ENCODE results near the gene TRMT61B. TPM values are rescaled to one million over a fixed set of nuclear protein-coding genes. Genes with fewer than 3 reads are reported as not detected.

The TRMT61B gene
- total RNA-seq (10 to 100 TPM; 16.2 to 17.7 TPM), total RNA-seq (17.8 to 18.7 reads per million in 2 donors)

DNA sequence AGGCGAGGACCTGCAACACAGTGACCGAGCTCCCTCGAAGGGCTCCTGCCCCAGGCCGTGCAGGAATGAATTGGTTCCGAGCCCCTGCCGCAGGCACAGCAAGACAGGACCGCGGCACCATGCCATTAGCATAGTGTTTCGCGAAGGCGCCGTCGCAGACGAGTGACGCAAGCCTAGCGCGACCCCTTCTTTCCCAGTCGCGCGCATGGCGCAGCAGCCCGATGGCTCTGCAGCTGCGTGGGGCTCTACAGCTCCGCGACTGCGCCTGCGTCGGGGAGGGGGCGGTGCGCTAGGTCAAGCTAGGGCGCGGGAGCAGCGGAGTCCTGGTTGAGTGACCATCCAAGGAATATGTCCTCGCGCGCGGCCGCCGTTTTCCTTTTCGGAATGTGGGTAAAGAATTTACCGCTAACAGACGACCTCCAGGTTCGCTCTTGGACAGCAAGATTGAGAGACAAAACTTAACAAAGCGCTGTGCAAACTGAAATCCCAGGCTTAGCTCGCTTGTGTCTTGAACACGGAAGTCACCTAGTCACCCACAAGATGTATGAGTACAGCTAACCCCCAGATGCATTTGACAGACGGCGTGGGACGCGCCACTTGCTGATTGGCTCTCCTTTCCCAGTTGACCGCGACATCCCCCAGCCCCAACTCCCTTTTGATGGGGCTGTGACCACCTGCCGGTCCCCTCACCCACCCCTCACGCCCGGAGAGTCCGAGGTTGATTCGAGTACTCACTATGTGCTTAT lies at the start of gene TRMT61B:
Gene TRMT61B, minus strand, starts transcription at position 164 of the 746 bp plus-strand sequence. Its CDS starts 32 bp downstream, at position 132.
- no peaks in the 10 kb centered on the region for H3K9me3 ChIP-seq (ENCODE audit: control insufficient read depth, low read length, poor library complexity, severe bottlenecking)
- ATAC-seq (peak; percentile 94), DNase-seq (peak; percentile 91 to 98 (median 94))
- Mint-ChIP-seq H3K27me3 (peaks cover 2% of the 10 kb centered on the region), H3K27ac (peak within 1 kb of the TSS; percentile 98), H3K36me3 (ENCODE audit: low read depth) (no peaks in the 10 kb centered on the region), H3K4me1 (peaks cover 16% of the 10 kb centered on the region), H3K4me3 (peak within 1 kb of the TSS; percentile 95)

DNA sequence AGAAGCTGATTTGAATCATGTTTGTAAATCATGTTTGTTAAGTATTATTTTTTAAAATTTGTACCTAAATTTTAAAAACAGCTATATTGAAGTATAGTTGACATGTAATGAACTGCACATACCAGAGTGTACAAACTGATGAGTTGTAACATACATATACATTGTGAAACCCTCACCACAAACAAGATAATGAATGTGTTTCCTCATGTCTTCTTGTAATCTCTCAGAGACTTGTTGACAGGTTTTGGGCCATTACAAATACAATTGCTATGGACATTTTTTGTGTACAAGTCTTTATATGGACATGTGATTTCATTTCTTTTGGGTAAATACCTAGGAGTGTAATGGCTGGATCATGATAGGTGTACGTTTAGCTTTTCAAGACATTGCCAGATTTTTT lies 45.8 kb upstream of the TRMT61B start:
- Mint-ChIP-seq H3K4me3 (no peak overlapping the region), H3K36me3 (ENCODE audit: low read depth) (peaks cover 8% of the 10 kb centered on the region), H3K27ac (no peak overlapping the region), H3K27me3 (no peaks in the 10 kb centered on the region), H3K4me1 (peaks cover 15% of the 10 kb centered on the region)
- no peaks in the 10 kb centered on the region for H3K9me3 ChIP-seq (ENCODE audit: control insufficient read depth, low read length, poor library complexity, severe bottlenecking)
- no peak for ATAC-seq
- DNase-seq = no peak

DNA sequence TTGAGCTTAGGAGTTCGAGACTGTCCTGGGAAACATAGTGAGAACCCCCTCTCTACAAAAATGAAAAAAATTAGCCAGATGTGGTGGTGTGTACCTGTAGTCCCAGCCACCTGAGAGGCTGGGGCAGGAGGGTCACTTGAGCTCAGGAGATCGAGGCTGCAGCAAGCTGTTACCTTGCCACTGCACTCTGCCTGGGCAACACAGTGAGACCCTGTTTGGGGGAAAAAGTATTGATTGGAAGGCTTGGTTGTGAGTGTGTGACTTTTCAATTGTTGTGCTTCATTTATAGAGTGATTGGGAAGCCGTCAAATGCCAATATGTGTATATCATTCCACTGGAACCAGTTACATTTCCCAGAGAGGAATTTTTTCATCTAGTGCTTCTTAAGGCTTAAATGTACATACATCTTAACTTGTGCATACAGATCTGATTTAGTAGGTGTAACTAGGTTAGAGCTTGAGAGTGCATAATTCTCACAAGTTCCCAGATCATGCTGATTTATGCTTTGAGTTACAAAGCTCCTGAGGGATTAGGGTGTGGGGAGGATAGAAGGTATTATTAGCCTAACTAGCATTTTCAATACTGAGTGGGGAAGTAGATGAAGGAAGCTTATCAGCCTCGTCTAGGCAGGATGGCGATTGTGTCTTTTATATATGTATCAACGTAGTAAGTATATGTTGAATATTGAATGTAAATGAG lies 39.7 kb upstream of the TRMT61B start:
- no peak overlapping the region for H3K4me3 Mint-ChIP-seq

DNA sequence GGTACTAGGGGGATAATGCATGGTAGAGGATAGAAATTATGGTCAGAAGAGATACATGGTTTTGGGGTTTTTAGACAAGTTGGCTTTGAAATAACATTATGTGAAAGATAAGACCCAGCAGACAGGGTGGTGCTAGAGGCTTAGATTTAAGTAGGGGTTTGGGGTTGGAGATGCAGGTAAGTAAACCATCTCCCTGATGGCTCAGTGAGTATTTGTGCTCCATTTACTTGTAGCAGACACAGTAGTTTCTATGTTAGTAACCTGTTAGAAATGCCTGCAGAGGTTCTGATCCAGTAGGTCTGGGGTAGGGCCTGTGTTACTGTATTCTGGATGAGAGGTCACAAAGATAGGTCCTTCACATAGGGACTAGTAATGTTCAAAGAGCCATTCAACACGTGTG lies 38.1 kb upstream of the TRMT61B start:
- Mint-ChIP-seq H3K27ac (no peak overlapping the region), H3K27me3 (no peaks in the 10 kb centered on the region), H3K4me1 (peaks cover 27% of the 10 kb centered on the region), H3K36me3 (ENCODE audit: low read depth) (peaks cover 18% of the 10 kb centered on the region), H3K4me3 (no peak overlapping the region)
- ATAC-seq (no peak), DNase-seq (no peak)
- H3K9me3 ChIP-seq (ENCODE audit: control insufficient read depth, low read length, poor library complexity, severe bottlenecking) = no peaks in the 10 kb centered on the region

More for the DNA sequence above, 39.7 kb upstream of the TRMT61B start:
- Mint-ChIP-seq H3K27me3 (no peaks in the 10 kb centered on the region), H3K27ac (no peak overlapping the region), H3K36me3 (ENCODE audit: low read depth) (peaks cover 19% of the 10 kb centered on the region), H3K4me1 (peaks cover 23% of the 10 kb centered on the region)
- no peak for ATAC-seq
- no peaks in the 10 kb centered on the region for H3K9me3 ChIP-seq (ENCODE audit: control insufficient read depth, low read length, poor library complexity, severe bottlenecking)
- DNase-seq = no peak

DNA sequence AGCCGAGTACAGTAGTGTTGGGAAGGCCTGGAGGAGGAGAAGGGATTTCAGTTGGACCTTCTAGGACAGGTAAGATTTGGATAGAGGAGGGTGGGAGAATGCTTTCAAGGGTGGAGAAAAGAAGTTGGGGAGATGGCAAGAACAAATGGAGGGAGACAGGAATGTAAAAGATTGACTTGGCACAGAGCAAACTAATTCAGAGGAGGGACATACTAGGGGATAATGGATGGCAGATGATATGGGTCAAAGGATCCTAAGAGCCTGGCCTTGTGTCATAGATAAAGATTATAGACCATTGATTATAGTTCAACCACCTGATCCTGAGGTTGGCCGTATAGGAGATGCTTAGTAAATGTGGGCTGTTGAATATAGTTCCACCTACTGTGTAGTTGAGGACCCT lies 36.7 kb upstream of the TRMT61B start:
- Mint-ChIP-seq H3K4me1 (peaks cover 27% of the 10 kb centered on the region), H3K27me3 (no peaks in the 10 kb centered on the region), H3K27ac (peak overlapping the region; percentile 43), H3K36me3 (ENCODE audit: low read depth) (peaks cover 17% of the 10 kb centered on the region), H3K4me3 (no peak overlapping the region)
- H3K9me3 ChIP-seq (ENCODE audit: control insufficient read depth, low read length, poor library complexity, severe bottlenecking) = no peaks in the 10 kb centered on the region
- ATAC-seq (no peak), DNase-seq (no peak)

DNA sequence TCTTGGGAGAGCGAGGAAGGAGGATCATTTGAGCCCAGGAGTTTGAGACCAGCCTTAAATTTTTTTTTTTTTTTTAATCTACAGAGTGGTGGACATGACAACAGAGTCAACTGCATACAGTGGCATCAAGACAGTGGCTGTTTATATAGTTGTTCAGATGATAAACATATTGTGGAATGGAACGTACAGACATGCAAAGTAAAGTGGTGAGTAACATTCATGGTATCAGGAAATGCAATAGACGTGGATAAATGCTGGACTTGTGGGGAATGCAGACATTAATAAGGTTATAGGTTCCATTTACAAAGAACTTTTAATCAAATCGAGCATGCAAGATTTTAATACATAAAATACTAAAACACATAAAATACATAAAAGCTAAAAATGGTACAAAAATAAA lies 36.3 kb upstream of the TRMT61B start:
- H3K4me3 Mint-ChIP-seq = no peak overlapping the region
- DNase-seq (no peak), ATAC-seq (no peak)
- H3K27ac Mint-ChIP-seq = peak overlapping the region; percentile 43
- H3K27me3 Mint-ChIP-seq = no peaks in the 10 kb centered on the region
- peaks cover 28% of the 10 kb centered on the region for H3K4me1 Mint-ChIP-seq
- H3K9me3 ChIP-seq (ENCODE audit: control insufficient read depth, low read length, poor library complexity, severe bottlenecking) = no peaks in the 10 kb centered on the region
- H3K36me3 Mint-ChIP-seq (ENCODE audit: low read depth) = peaks cover 17% of the 10 kb centered on the region

DNA sequence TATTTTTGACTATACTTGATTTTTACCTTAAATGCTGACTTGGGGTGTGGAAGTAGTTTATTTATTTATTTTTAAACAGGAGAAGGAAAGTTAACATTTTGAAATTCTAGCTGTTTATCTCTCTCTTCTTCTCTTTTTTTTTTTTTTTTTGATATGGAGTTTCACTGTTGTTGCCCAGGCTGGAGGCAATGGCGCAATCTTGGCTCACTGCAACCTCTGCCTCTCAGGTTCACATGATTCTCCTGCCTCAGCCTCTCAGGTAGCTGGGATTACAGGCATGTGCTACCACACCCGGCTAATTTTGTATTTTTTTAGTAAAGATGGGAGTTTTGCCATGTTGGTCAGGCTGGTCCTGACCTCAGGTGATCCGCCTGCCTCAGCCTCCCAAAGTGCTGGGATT lies 35.4 kb upstream of the TRMT61B start:
- H3K27ac Mint-ChIP-seq = peak overlapping the region; percentile 87
- peaks cover 33% of the 10 kb centered on the region for H3K4me1 Mint-ChIP-seq
- peaks cover 17% of the 10 kb centered on the region for H3K36me3 Mint-ChIP-seq (ENCODE audit: low read depth)
- H3K9me3 ChIP-seq (ENCODE audit: control insufficient read depth, low read length, poor library complexity, severe bottlenecking) = no peaks in the 10 kb centered on the region
- H3K4me3 Mint-ChIP-seq = no peak overlapping the region
- H3K27me3 Mint-ChIP-seq = no peaks in the 10 kb centered on the region
- DNase-seq = no peak
- no peak for ATAC-seq

DNA sequence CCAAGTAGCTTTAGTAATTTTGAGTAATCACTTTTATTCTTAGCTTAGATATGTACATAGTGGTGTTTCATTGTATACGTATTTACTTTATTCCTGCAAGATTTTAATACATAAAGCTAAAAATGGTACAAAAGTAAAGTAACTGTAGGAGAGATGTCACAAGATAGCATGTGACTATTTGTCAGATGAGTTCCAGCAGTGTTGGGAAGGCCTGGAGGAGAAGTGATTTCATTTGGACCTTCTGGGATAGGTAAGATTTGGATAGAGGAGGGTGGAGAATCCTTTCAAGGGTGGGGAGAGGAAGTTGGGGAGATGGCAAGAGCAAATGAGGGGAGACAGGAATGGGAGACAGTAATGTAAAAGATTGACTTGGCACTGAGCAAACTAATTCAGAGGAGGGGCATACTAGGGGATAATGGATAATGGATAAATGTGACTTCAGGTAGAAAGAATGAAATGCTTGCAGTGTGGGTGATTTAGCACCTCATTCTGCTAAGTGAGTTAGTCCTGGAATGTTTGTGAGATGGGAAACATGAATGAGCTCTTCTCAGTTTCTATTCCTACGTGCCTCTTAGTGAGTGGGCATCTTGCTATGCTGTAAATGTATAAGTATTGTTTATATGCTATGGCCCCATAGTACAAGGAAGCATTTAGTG lies 34.8 kb upstream of the TRMT61B start:
- DNase-seq (no peak), ATAC-seq (no peak)
- peaks cover 17% of the 10 kb centered on the region for H3K36me3 Mint-ChIP-seq (ENCODE audit: low read depth)
- no peaks in the 10 kb centered on the region for H3K27me3 Mint-ChIP-seq
- H3K4me1 Mint-ChIP-seq = peaks cover 36% of the 10 kb centered on the region
- H3K27ac Mint-ChIP-seq = peak overlapping the region; percentile 87
- no peak overlapping the region for H3K4me3 Mint-ChIP-seq
- H3K9me3 ChIP-seq (ENCODE audit: control insufficient read depth, low read length, poor library complexity, severe bottlenecking) = no peaks in the 10 kb centered on the region

DNA sequence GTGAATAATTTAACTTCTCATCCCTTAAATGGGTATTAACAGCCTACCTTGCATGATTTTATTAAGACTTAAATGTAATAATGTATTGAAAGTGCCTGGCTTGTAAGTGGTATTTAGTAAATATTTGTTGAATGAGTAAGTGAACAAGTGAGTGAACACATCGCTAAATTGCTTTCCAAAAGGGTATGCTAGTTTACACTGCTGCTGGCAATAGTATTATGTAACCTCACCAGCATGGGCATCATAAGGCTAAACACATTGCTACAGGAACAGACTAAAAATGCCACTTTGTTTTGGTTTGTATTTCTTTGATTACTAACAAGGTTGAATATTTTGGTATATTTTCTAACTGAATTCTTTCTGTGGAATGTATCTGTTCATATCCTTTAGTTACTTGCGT lies 34.2 kb upstream of the TRMT61B start:
- Mint-ChIP-seq H3K27ac (peak overlapping the region; percentile 87), H3K36me3 (ENCODE audit: low read depth) (peaks cover 16% of the 10 kb centered on the region), H3K27me3 (no peaks in the 10 kb centered on the region), H3K4me3 (no peak overlapping the region), H3K4me1 (peaks cover 34% of the 10 kb centered on the region)
- ATAC-seq = no peak
- H3K9me3 ChIP-seq (ENCODE audit: control insufficient read depth, low read length, poor library complexity, severe bottlenecking) = no peaks in the 10 kb centered on the region
- no peak for DNase-seq

DNA sequence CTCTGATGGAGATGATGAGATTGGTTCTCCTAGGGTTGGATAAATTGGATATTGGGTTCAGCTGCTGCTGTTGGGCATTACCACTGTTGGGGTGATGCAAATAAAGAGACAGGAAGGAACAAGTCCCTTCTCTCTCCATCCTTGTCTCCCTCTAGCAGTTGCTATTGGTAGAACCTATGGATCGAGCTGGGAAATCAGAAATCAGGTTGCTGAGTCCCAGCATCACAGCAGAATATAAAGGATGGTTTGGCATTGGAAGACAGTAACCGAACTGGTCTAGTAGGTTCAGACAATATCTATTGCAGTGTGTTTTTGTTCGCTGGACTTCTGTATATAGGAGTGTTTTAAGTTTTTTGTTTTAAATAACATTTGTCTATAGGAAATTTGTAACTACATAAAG lies 32.5 kb upstream of the TRMT61B start:
- Mint-ChIP-seq H3K36me3 (ENCODE audit: low read depth) (peaks cover 9% of the 10 kb centered on the region), H3K27ac (no peak overlapping the region), H3K4me1 (peaks cover 44% of the 10 kb centered on the region), H3K27me3 (no peaks in the 10 kb centered on the region), H3K4me3 (no peak overlapping the region)
- ATAC-seq = no peak
- no peaks in the 10 kb centered on the region for H3K9me3 ChIP-seq (ENCODE audit: control insufficient read depth, low read length, poor library complexity, severe bottlenecking)
- no peak for DNase-seq

DNA sequence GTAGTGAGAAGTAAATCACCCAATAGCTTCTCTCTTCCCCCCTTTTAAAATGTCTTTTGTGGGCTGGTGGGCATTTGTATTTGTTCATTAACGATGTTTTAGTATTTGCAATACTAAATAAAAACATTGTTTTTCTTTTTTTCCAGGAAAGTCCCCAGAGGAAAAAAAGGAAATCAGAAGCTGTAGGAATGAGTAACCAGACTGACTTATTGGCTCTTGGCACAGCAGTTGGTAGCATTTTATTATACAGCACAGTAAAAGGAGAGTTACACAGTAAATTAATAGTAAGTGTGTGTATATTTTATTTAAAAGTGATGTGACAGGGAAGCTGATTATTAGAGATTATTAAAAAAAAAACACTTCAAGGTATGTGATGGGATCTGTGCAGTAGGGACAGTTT lies 31.7 kb upstream of the TRMT61B start:
- H3K9me3 ChIP-seq (ENCODE audit: control insufficient read depth, low read length, poor library complexity, severe bottlenecking) = no peaks in the 10 kb centered on the region
- no peak for DNase-seq
- H3K27ac Mint-ChIP-seq = peak overlapping the region; percentile 45
- no peaks in the 10 kb centered on the region for H3K27me3 Mint-ChIP-seq
- peaks cover 9% of the 10 kb centered on the region for H3K36me3 Mint-ChIP-seq (ENCODE audit: low read depth)
- no peak overlapping the region for H3K4me3 Mint-ChIP-seq
- peaks cover 47% of the 10 kb centered on the region for H3K4me1 Mint-ChIP-seq
- no peak for ATAC-seq

DNA sequence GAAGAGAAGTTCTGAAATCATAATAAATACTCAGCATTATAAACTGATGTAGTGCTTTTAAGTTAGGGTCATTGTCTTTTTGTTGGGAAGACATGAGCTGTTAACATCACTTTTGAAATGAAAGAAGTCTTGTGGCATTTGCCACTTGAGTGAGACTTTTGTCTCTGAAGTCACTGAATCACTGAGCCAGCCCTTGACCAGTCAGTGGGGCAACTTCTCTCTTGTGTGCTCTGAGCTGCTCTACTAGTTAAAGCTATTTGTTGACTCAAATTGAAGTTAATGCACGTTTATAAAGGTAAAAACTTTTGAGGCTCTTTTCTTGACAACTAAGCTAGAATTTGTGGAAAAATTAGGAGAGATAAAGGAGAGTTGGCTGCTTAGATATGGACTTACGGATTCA lies 31.1 kb upstream of the TRMT61B start:
- Mint-ChIP-seq H3K27ac (peak overlapping the region; percentile 45), H3K4me1 (peaks cover 44% of the 10 kb centered on the region), H3K36me3 (ENCODE audit: low read depth) (peaks cover 6% of the 10 kb centered on the region), H3K27me3 (no peaks in the 10 kb centered on the region), H3K4me3 (no peak overlapping the region)
- no peaks in the 10 kb centered on the region for H3K9me3 ChIP-seq (ENCODE audit: control insufficient read depth, low read length, poor library complexity, severe bottlenecking)
- ATAC-seq = no peak
- DNase-seq = no peak

DNA sequence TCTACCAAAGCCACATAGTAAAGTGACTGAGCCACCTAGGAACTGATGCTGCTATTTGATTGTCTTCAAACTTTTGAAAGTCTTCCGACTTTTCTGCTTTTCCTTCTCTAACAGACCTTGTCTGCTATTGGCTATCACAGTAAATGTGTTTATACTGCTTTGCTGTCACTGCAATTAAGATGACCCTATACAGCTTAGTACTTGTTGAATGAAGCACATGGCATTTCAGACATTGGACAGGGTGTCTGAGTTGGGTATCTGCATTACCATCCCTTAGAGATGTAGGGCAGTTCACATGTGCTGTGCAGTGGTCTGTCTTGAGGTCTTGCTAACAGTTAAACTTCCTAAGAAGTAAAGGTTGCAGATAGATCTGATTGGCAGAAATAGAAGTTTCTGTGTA lies 27.9 kb upstream of the TRMT61B start:
- Mint-ChIP-seq H3K4me3 (peak overlapping the region; percentile 80), H3K36me3 (ENCODE audit: low read depth) (peaks cover 2% of the 10 kb centered on the region), H3K27me3 (no peaks in the 10 kb centered on the region), H3K4me1 (peaks cover 44% of the 10 kb centered on the region), H3K27ac (peak overlapping the region; percentile 72)
- no peak for DNase-seq
- no peak for ATAC-seq
- no peaks in the 10 kb centered on the region for H3K9me3 ChIP-seq (ENCODE audit: control insufficient read depth, low read length, poor library complexity, severe bottlenecking)

Data from T-helper 17 cell (primary cell).